Stimulated activated CD4-positive, alpha-beta T cell treated with anti-CD3 and anti-CD28 coated beads, Interleukin-2, amount 100 ng/mL, for 4 hours (primary cell): ENCODE results near the gene TMEM44.
"Not testable (repeated sequence)": the region's sequence is repeated elsewhere in the genome, so short reads cannot be mapped to it uniquely, and the experiment has no call there.

ENCODE experiments used
- DNase-seq: peaks from one replicate; pipeline ENCODE4 v3.0.0-alpha.2; 2020; ENCODE audit warnings: low read depth

Gene TMEM44

GRCh38 chr3:194642769-194643168 is 9.6 kb upstream of the TMEM44 start:
- no peak for DNase-seq

- peak; percentile 7 for DNase-seq
Measured at GRCh38 chr3:194640829-194641228, 7.6 kb upstream of the TMEM44 start.

GRCh38 chr3:194638991-194639605 is 5.9 kb upstream of the TMEM44 start:
- DNase-seq, result no peak

GRCh38 chr3:194637541-194638400 is 4.6 kb upstream of the TMEM44 start:
- no peak for DNase-seq

- no peak for DNase-seq
Measured at GRCh38 chr3:194637066-194637465, 3.8 kb upstream of the TMEM44 start.

- no peak for DNase-seq
Measured at GRCh38 chr3:194632809-194633348, 340 bp downstream of the TMEM44 start.

- no peak for DNase-seq
Measured at GRCh38 chr3:194632226-194632808, 902 bp downstream of the TMEM44 start.

- no peak for DNase-seq
Measured at GRCh38 chr3:194631696-194632095, 1.5 kb downstream of the TMEM44 start.

GRCh38 chr3:194630681-194631080 is 2.5 kb downstream of the TMEM44 start:
- DNase-seq, result not testable (repeated sequence)

GRCh38 chr3:194624956-194625355 is 8.3 kb downstream of the TMEM44 start:
- no peak for DNase-seq

- DNase-seq, result no peak
Measured at GRCh38 chr3:194623449-194624290, 9.5 kb downstream of the TMEM44 start.

GRCh38 chr3:194622621-194623340 is 10.4 kb downstream of the TMEM44 start:
- DNase-seq, result no peak

- no peak for DNase-seq
Measured at GRCh38 chr3:194621947-194622346, 11.3 kb downstream of the TMEM44 start.

GRCh38 chr3:194620196-194620595 is 13.0 kb downstream of the TMEM44 start:
- DNase-seq, result no peak

GRCh38 chr3:194619741-194620140 is 13.5 kb downstream of the TMEM44 start:
- DNase-seq, result no peak

GRCh38 chr3:194618858-194619608 is 14.2 kb downstream of the TMEM44 start:
- no peak for DNase-seq

- DNase-seq, result no peak
Measured at GRCh38 chr3:194617827-194618226, 15.4 kb downstream of the TMEM44 start.

- no peak for DNase-seq
Measured at GRCh38 chr3:194617143-194617671, 16.0 kb downstream of the TMEM44 start.

- DNase-seq, result no peak
Measured at GRCh38 chr3:194615226-194615625, 18.0 kb downstream of the TMEM44 start.

- no peak for DNase-seq
Measured at GRCh38 chr3:194612221-194612620, 21.0 kb downstream of the TMEM44 start.
